WTC11 (cell line): ENCODE data around the gene CDX1. TPM values are rescaled to one million over a fixed set of nuclear protein-coding genes. Genes with fewer than 3 reads are reported as not detected.

ENCODE experiments used
- ATAC-seq: fragments of 200-7000 bp; cut with Tn5 transposase; 2 replicates; pipeline ENCODE4 v1.10.0; 2021; ENCODE audit warnings: mild to moderate bottlenecking, moderate library complexity
- CTCF ChIA-PET: fragments of 300-600 bp; sonication (Branson Sonifier 250); formaldehyde crosslinking; loops from one replicate; lab custom pipeline; 2021; ENCODE audit warnings: antibody characterized with exemption; lab: Charles Lee
- POLR2A ChIA-PET: fragments of 350-600 bp; sonication (Branson Sonifier 250); formaldehyde crosslinking; loops from one replicate; lab custom pipeline; 2021; ENCODE audit warnings: antibody characterized with exemption; lab: Charles Lee
- DNase-seq: peaks from one replicate; pipeline ENCODE4 v3.0.0; 2021; ENCODE audit warnings: low spot score
- H3K27ac Mint-ChIP-seq: 2 replicates; pipeline ENCODE4 v1.8.0; 2021; ENCODE audit warnings: mixed read lengths
- H3K27me3 Mint-ChIP-seq: 2 replicates; pipeline ENCODE4 v1.8.0; 2021; ENCODE audit warnings: low read depth, mild to moderate bottlenecking, moderate library complexity, mixed read lengths
- H3K36me3 Mint-ChIP-seq: 2 replicates; pipeline ENCODE4 v1.8.0; 2021; ENCODE audit warnings: mixed read lengths
- H3K4me1 Mint-ChIP-seq: 2 replicates; pipeline ENCODE4 v1.8.0; 2022; ENCODE audit warnings: mixed read lengths
- H3K4me3 Mint-ChIP-seq: 2 replicates; pipeline ENCODE4 v1.8.0; 2021; ENCODE audit warnings: mild to moderate bottlenecking, moderate library complexity, mixed read lengths
- H3K9me3 Mint-ChIP-seq: 2 replicates; pipeline ENCODE4 v1.8.0; 2021; ENCODE audit warnings: mixed read lengths
- AR ChIP-seq: fragments of 250-450 bp; sonication (Bioruptor Pico); IDR thresholded peaks from 2 replicates; pipeline ENCODE4 v1.9.0; 2021; ENCODE audit warnings: mild to moderate bottlenecking
- CTCF ChIP-seq: fragments of 200-600 bp; IDR thresholded peaks from 2 replicates; pipeline ENCODE4 v1.8.0; 2022; ENCODE audit warnings: antibody characterized with exemption
- ERG ChIP-seq: fragments of 250-450 bp; sonication (Bioruptor Pico); IDR thresholded peaks from 2 replicates; pipeline ENCODE4 v1.8.0; 2021; ENCODE audit warnings: mild to moderate bottlenecking
- GRHL2 ChIP-seq: fragments of 250-450 bp; sonication (Bioruptor Pico); IDR thresholded peaks from 2 replicates; pipeline ENCODE4 v1.8.0; 2022; ENCODE audit warnings: mild to moderate bottlenecking, moderate library complexity; ENCODE audit not compliant: insufficient replicate concordance, severe bottlenecking
- HMGXB4 ChIP-seq: sonication (generic); formaldehyde crosslinking; IDR thresholded peaks from 2 replicates; pipeline ENCODE4 v1.8.1; 2023; ENCODE audit warnings: mild to moderate bottlenecking, moderate library complexity, missing genetic modification reagents
- IRF2 ChIP-seq: sonication (generic); formaldehyde crosslinking; IDR thresholded peaks from 2 replicates; pipeline ENCODE4 v1.8.0; 2022; ENCODE audit warnings: low read depth, missing genetic modification reagents, borderline replicate concordance
- JUN ChIP-seq: sonication (generic); formaldehyde crosslinking; IDR thresholded peaks from 2 replicates; pipeline ENCODE4 v1.8.0; 2023; ENCODE audit warnings: mild to moderate bottlenecking, missing genetic modification reagents
- MAX ChIP-seq: sonication (generic); formaldehyde crosslinking; IDR thresholded peaks from 2 replicates; pipeline ENCODE4 v1.8.0; 2022; ENCODE audit warnings: mild to moderate bottlenecking, missing genetic modification reagents
- NFE2L1 ChIP-seq: sonication (generic); formaldehyde crosslinking; IDR thresholded peaks from 2 replicates; pipeline ENCODE4 v1.8.1; 2023; ENCODE audit warnings: missing genetic modification reagents
- NFYB ChIP-seq: sonication (generic); formaldehyde crosslinking; conservative IDR thresholded peaks from 2 replicates; pipeline ENCODE4 v1.8.0; 2022; ENCODE audit warnings: low read depth, missing genetic modification reagents
- PRRX2 ChIP-seq: fragments of 250-450 bp; sonication (Bioruptor Pico); IDR thresholded peaks from 2 replicates; pipeline ENCODE4 v1.8.0; 2021; ENCODE audit warnings: mild to moderate bottlenecking
- SMAD3 ChIP-seq: sonication (generic); formaldehyde crosslinking; IDR thresholded peaks from 2 replicates; pipeline ENCODE4 v1.8.0; 2022; ENCODE audit warnings: missing genetic modification reagents, mild to moderate bottlenecking, borderline replicate concordance
- SP1 ChIP-seq: sonication (generic); formaldehyde crosslinking; conservative IDR thresholded peaks from 2 replicates; pipeline ENCODE4 v1.8.1; 2022; ENCODE audit warnings: missing genetic modification reagents
- STAT6 ChIP-seq: sonication (generic); formaldehyde crosslinking; conservative IDR thresholded peaks from 2 replicates; pipeline ENCODE4 v1.8.1; 2023; ENCODE audit warnings: mild to moderate bottlenecking, low read depth, missing genetic modification reagents, moderate library complexity
- TEAD4 ChIP-seq: sonication (generic); formaldehyde crosslinking; IDR thresholded peaks from 2 replicates; pipeline ENCODE4 v1.8.0; 2022; ENCODE audit warnings: mild to moderate bottlenecking, missing genetic modification reagents
- USF1 ChIP-seq: sonication (generic); formaldehyde crosslinking; IDR thresholded peaks from 2 replicates; pipeline ENCODE4 v1.8.0; 2022; ENCODE audit warnings: mild to moderate bottlenecking, missing genetic modification reagents
- USF2 ChIP-seq: sonication (generic); formaldehyde crosslinking; IDR thresholded peaks from 2 replicates; pipeline ENCODE4 v1.8.1; 2023; ENCODE audit warnings: mild to moderate bottlenecking, missing genetic modification reagents, moderate library complexity
- ZMAT4 ChIP-seq: fragments of 250-450 bp; sonication (Bioruptor Pico); IDR thresholded peaks from 2 replicates; pipeline ENCODE4 v1.9.0; 2021; ENCODE audit warnings: mild to moderate bottlenecking
- ZNF416 ChIP-seq: fragments of 250-450 bp; sonication (Bioruptor Pico); IDR thresholded peaks from 2 replicates; pipeline ENCODE4 v1.9.0; 2021; ENCODE audit warnings: mild to moderate bottlenecking, inconsistent platforms
- total RNA-seq: library from RNA; stranded (reverse); gene quantifications from 3 replicates; pipeline ENCODE4 v1.2.3, GENCODE V29; 2021

The CDX1 gene
- total RNA-seq, 1 experiment from 2014 or later = 0.13 TPM

GRCh38 chr5:150168864-150169263, 2.3 kb downstream of the CDX1 start:
- no peaks in the 10 kb centered on the region for H3K9me3 Mint-ChIP-seq
- no peak for TF ChIP-seq PRRX2
- H3K27ac Mint-ChIP-seq = no peak overlapping the region
- POLR2A ChIA-PET = interaction anchor here (0.6 kb wide), 1 partner anchor 24 kb away, joined by 3 read pairs; no protein-coding TSS in a partner anchor
- no peaks in the 10 kb centered on the region for H3K36me3 Mint-ChIP-seq
- H3K4me1 Mint-ChIP-seq = peaks cover 20% of the 10 kb centered on the region
- no peak overlapping the region for H3K4me3 Mint-ChIP-seq
- peaks cover 91% of the 10 kb centered on the region for H3K27me3 Mint-ChIP-seq
- ATAC-seq = no peak
- no peak for DNase-seq
- CTCF ChIA-PET = interaction anchor here (0.6 to 2.4 kb wide), 9 partner anchors 23 to 108 kb away, joined by 3 to 6 read pairs (median 3); no protein-coding TSS in a partner anchor

- TF ChIP-seq JUN (CRISPR knock-in tag) (no peak), CTCF (no peak), GRHL2 (CRISPR knock-in tag) (no peak), SMAD3 (CRISPR knock-in tag) (no peak), ZNF416 (no peak), TEAD4 (CRISPR knock-in tag) (no peak), STAT6 (CRISPR knock-in tag) (no peak), ERG (CRISPR knock-in tag) (no peak), USF2 (CRISPR knock-in tag) (no peak), ZMAT4 (CRISPR knock-in tag) (no peak)
- ATAC-seq = no peak
- H3K27ac Mint-ChIP-seq = no peak overlapping the region
- ChIA-PET CTCF (interaction anchor here (0.5 to 2.7 kb wide), 6 partner anchors 10 to 100 kb away, joined by 3 to 7 read pairs (median 4); partner anchors contain the start of gene SLC6A7), POLR2A (no interaction called here)
- H3K27me3 Mint-ChIP-seq = peaks cover 71% of the 10 kb centered on the region
- H3K4me3 Mint-ChIP-seq = no peak overlapping the region
- no peaks in the 10 kb centered on the region for H3K36me3 Mint-ChIP-seq
- H3K9me3 Mint-ChIP-seq = no peaks in the 10 kb centered on the region
- no peak for DNase-seq
- H3K4me1 Mint-ChIP-seq = peaks cover 4% of the 10 kb centered on the region
These were observed 5.6 kb downstream of the CDX1 start for GRCh38 chr5:150172145-150172544.

- ChIA-PET CTCF (interaction anchor here (0.9 to 2.7 kb wide), 4 partner anchors 11 to 42 kb away, joined by 3 to 7 read pairs (median 4); partner anchors contain the start of gene SLC6A7), POLR2A (no interaction called here)
- Mint-ChIP-seq H3K36me3 (no peaks in the 10 kb centered on the region), H3K27me3 (peaks cover 67% of the 10 kb centered on the region), H3K4me3 (no peak overlapping the region), H3K27ac (no peak overlapping the region), H3K4me1 (peaks cover 2% of the 10 kb centered on the region), H3K9me3 (no peaks in the 10 kb centered on the region)
- no peak for DNase-seq
- no peak for ATAC-seq
- no peak for TF ChIP-seq MAX
- no peak for TF ChIP-seq NFYB
- TF ChIP-seq SP1 (CRISPR knock-in tag) = no peak
- TF ChIP-seq HMGXB4 (CRISPR knock-in tag) = no peak
- TF ChIP-seq NFE2L1 (CRISPR knock-in tag) = no peak
- TF ChIP-seq USF1 (CRISPR knock-in tag) = no peak
- no peak for TF ChIP-seq IRF2 (CRISPR knock-in tag)
- no peak for TF ChIP-seq AR
These were observed 6.0 kb downstream of the CDX1 start for GRCh38 chr5:150172556-150172955.
